Measurements from ENCODE around the gene DLST. TPM values are rescaled to one million over a fixed set of nuclear protein-coding genes. Genes with fewer than 3 reads are reported as not detected.

Gene DLST
- total RNA-seq, 1 experiment from 2014 or later = 112 TPM

DNA sequence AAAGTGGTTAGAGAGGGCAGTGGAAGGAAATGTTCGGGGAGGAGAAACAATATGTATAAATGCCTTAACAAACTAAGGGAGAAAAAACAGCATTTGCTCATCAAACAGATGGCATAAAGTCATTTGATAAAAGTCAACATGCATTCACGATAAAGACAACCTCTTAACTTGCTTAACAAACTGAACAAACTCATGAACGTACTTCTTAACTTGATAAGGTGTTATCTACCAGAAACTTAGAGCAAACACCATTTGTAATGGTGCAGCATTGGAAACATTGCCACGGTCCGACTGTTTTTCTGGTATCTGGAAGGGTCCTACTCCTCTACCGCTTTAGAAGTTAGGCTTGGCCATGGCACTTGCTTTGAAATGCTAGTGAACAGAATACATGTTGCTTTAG lies 45.5 kb downstream of the DLST start:
- ATAC-seq (no peak), DNase-seq (ENCODE audit: low spot score) (no peak)
- H3K4me3 Mint-ChIP-seq = no peak overlapping the region
- H3K36me3 Mint-ChIP-seq = no peaks in the 10 kb centered on the region
- 0 out of 2 replicates have a peak, but pooled peaks cover 3% of the 10 kb centered on the region for H3K4me1 Mint-ChIP-seq
- no peaks in the 10 kb centered on the region for H3K9me3 Mint-ChIP-seq
- POLR2A ChIA-PET = no interaction called here
- no peak overlapping the region for H3K27ac Mint-ChIP-seq
- CTCF ChIA-PET = interaction anchor here (1.5 kb wide), 1 partner anchor 18 kb away, joined by 6 read pairs; no protein-coding TSS in a partner anchor
- H3K27me3 Mint-ChIP-seq (ENCODE audit: low read depth) = peaks cover 3% of the 10 kb centered on the region; the same call in 1 of the 2 replicates
- TF ChIP-seq IRF1 (CRISPR knock-in tag; IDR thresholded peaks at IDR 0.05) (no peak), RORB (CRISPR knock-in tag; IDR thresholded peaks at IDR 0.05) (no peak), ZNF416 (CRISPR knock-in tag; IDR thresholded peaks at IDR 0.05) (no peak), FOXK1 (CRISPR knock-in tag; IDR thresholded peaks at IDR 0.05) (no peak), ZMAT4 (CRISPR knock-in tag; IDR thresholded peaks at IDR 0.05) (no peak), ZNF232 (CRISPR knock-in tag; IDR thresholded peaks at IDR 0.05) (no peak), EMX1 (CRISPR knock-in tag; IDR thresholded peaks at IDR 0.05) (no peak), TEAD1 (CRISPR knock-in tag; IDR thresholded peaks at IDR 0.05) (no peak), SP1 (CRISPR knock-in tag; conservative IDR thresholded peaks at IDR 0.05) (no peak), NFYB (CRISPR knock-in tag; conservative IDR thresholded peaks at IDR 0.05; ENCODE audit: low read depth) (no peak), CREM (CRISPR knock-in tag; IDR thresholded peaks at IDR 0.05) (no peak), ZNF281 (CRISPR knock-in tag; IDR thresholded peaks at IDR 0.05) (no peak), USF2 (CRISPR knock-in tag; IDR thresholded peaks at IDR 0.05) (no peak)
- TF ChIP-seq, protein P1, sequence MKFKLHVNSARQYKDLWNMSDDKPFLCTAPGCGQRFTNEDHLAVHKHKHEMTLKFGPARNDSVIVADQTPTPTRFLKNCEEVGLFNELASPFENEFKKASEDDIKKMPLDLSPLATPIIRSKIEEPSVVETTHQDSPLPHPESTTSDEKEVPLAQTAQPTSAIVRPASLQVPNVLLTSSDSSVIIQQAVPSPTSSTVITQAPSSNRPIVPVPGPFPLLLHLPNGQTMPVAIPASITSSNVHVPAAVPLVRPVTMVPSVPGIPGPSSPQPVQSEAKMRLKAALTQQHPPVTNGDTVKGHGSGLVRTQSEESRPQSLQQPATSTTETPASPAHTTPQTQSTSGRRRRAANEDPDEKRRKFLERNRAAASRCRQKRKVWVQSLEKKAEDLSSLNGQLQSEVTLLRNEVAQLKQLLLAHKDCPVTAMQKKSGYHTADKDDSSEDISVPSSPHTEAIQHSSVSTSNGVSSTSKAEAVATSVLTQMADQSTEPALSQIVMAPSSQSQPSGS (CRISPR knock-in tag; IDR thresholded peaks at IDR 0.05; ENCODE audit: borderline replicate concordance, low read depth) = no peak
- TF ChIP-seq, protein P2, sequence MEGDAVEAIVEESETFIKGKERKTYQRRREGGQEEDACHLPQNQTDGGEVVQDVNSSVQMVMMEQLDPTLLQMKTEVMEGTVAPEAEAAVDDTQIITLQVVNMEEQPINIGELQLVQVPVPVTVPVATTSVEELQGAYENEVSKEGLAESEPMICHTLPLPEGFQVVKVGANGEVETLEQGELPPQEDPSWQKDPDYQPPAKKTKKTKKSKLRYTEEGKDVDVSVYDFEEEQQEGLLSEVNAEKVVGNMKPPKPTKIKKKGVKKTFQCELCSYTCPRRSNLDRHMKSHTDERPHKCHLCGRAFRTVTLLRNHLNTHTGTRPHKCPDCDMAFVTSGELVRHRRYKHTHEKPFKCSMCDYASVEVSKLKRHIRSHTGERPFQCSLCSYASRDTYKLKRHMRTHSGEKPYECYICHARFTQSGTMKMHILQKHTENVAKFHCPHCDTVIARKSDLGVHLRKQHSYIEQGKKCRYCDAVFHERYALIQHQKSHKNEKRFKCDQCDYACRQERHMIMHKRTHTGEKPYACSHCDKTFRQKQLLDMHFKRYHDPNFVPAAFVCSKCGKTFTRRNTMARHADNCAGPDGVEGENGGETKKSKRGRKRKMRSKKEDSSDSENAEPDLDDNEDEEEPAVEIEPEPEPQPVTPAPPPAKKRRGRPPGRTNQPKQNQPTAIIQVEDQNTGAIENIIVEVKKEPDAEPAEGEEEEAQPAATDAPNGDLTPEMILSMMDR (IDR thresholded peaks at IDR 0.05) = no peak
- TF ChIP-seq, protein P3, sequence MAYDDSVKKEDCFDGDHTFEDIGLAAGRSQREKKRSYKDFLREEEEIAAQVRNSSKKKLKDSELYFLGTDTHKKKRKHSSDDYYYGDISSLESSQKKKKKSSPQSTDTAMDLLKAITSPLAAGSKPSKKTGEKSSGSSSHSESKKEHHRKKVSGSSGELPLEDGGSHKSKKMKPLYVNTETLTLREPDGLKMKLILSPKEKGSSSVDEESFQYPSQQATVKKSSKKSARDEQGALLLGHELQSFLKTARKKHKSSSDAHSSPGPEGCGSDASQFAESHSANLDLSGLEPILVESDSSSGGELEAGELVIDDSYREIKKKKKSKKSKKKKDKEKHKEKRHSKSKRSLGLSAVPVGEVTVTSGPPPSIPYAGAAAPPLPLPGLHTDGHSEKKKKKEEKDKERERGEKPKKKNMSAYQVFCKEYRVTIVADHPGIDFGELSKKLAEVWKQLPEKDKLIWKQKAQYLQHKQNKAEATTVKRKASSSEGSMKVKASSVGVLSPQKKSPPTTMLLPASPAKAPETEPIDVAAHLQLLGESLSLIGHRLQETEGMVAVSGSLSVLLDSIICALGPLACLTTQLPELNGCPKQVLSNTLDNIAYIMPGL (CRISPR knock-in tag; IDR thresholded peaks at IDR 0.05) = no peak
